DLD1 (cell line): Measurements from ENCODE around the gene GUCA2B.

Experiments used
- in situ Hi-C: cut with HindIII; loops from 2 replicates; pipeline ENCODE4 v1.10.0; 2017; ENCODE audit warnings: low sequenced_read_pairs

Gene GUCA2B

DNA sequence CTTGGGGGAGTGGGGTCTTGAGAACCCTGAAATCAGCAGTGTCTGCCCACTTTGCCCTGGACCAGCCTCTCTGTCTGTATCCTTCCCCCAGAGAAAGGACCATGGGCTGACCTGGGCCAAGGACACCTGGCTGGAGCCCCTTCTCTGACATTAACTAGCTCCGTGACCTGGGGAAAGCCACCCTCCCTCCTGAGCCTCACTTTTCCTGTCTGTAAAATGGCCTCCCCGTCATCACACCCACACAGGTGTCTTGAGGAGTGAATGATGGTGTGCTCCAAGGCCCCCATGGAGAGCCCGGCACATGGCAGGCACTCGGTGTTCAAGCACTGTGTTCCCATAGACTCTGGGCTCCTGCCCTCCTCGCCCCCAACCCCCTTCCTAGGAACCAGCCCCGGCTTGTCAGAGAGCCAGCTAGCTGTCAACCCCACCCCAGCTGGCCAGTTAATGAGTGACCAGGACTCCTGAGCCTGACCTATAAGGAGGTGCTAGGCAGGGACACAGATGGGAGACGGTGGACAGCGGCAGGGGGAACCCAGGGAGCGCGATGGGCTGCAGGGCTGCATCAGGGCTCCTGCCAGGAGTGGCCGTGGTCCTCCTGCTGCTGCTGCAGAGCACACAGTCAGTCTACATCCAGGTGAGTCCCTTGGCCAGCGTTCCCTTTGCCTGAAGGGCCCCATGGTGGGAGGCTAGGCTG is at the start of gene GUCA2B:
TSS of gene GUCA2B (plus strand) at position 504 of the 694 bp plus-strand sequence. CDS start at position 545, 41 bp downstream.
- in situ Hi-C loops: no loop called here

- in situ Hi-C loops: no loop called here
Measured at GRCh38 chr1:42105025-42105424, 48.2 kb upstream of the GUCA2B start.

DNA sequence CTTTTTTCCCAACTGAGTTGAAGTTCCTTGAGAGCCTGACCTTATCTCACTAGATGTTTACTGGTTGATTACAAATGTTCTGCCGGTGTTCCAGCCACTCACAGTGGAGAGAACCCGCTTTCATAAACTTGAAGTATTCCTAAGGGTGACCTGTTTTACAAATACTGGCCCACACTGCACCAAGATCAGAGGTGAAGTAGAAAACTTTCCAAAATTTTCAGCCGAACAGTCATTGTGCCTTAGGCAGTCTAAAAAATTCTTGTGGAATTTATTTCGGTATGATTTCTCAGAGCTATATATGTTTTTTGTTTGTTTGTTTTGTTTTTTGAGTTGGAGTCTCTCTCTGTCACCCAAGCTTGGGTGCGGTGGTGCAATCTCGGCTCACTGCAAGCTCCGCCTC is 44.9 kb upstream of the GUCA2B start:
- in situ Hi-C loops: no loop called here

- in situ Hi-C loops: no loop called here
Measured at GRCh38 chr1:42109600-42109999, 43.6 kb upstream of the GUCA2B start.

GRCh38 chr1:42114229-42114628 is 39.0 kb upstream of the GUCA2B start:
- in situ Hi-C loops: no loop called here

DNA sequence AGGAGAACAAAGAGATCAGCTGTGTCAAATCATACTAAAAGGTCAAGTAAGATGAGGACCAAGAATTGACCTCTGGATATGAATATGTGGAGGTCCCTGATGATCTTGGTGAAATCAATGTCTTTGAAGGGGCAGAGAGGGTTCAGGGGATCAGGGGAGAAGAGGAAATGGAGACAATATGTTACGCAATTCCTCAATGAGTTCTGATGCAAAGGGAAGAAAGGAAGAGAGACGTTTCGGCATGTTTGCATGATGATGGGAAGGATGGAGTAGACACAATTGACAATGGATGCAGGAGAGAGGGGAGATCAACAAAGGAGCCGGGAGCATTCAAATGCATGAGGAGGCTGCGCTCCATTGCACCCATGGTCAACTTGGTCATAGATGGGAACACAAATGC is 36.0 kb upstream of the GUCA2B start:
- in situ Hi-C loops: no loop called here

GRCh38 chr1:42118125-42118524 is 35.1 kb upstream of the GUCA2B start:
- in situ Hi-C loops: no loop called here

GRCh38 chr1:42122408-42122807 is 30.8 kb upstream of the GUCA2B start:
- in situ Hi-C loops: no loop called here

DNA sequence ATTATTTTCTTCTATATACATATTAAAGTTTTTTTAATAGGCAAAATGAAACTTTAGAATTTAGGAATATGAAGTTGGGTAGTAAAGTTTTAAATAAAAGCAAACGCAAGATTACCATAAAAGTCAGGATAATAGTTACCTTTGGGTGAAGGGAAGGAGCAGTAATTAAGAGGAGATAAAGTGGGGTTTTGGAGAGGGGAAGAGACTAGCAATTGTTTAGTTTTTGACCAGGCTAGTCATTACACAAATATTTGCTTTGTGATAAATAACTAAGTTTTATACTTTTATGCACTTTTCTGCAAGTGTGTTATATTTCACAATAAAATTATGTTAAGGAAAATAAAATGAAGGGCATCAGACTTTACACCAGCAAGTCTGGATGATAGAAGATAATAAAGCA is 27.7 kb upstream of the GUCA2B start:
- in situ Hi-C loops: no loop called here

- in situ Hi-C loops: no loop called here
Measured at GRCh38 chr1:42127767-42128166, 25.4 kb upstream of the GUCA2B start.

DNA sequence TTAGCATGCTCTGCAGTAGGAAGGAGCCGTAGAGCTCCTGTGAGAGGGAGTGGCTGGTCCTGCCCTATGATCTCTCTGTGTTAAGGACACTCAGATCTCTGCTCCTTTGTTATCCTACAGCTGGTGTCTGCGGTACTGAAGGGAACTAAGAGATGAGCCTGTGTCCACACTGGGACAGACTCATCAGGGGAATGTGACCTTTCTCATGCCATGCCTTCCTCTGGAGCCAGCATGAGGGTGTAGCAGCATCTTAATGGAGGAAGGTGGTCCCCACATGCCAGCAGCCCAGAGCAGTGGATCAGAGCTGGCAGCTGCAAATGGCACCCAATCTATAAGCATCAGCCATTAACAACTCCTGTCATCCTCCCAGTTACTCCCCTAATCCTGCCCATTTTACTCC is 24.7 kb upstream of the GUCA2B start:
- in situ Hi-C loops: no loop called here

GRCh38 chr1:42128964-42129363 is 24.2 kb upstream of the GUCA2B start:
- in situ Hi-C loops: no loop called here

- in situ Hi-C loops: no loop called here
Measured at GRCh38 chr1:42130061-42130660, 23.0 kb upstream of the GUCA2B start.

DNA sequence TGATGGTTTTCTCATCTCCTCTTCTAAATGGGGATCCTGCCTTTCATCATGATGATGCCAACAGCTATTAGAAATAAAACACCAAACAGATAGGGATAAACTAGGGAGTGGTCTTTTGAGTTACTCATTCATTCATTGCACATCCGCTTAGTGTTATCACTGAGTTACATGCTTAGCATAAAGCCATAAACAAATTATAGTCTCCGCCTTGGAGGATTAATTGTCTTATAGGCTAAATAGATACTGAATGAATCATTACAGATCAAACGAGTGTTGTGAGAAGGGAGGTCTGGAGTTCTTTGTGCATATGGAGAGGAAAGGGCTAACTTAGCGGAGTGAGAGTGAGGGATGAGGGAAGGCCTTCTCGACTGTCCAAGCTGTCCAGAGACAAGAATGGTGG is 19.8 kb upstream of the GUCA2B start:
- in situ Hi-C loops: no loop called here

GRCh38 chr1:42133809-42134526 is 19.2 kb upstream of the GUCA2B start:
- in situ Hi-C loops: no loop called here

- in situ Hi-C loops: no loop called here
Measured at GRCh38 chr1:42135426-42135825, 17.8 kb upstream of the GUCA2B start.

- in situ Hi-C loops: no loop called here
Measured at GRCh38 chr1:42136466-42136865, 16.7 kb upstream of the GUCA2B start.

- in situ Hi-C loops: no loop called here
Measured at GRCh38 chr1:42137766-42138165, 15.4 kb upstream of the GUCA2B start.

- in situ Hi-C loops: no loop called here
Measured at GRCh38 chr1:42138586-42138985, 14.6 kb upstream of the GUCA2B start.

DNA sequence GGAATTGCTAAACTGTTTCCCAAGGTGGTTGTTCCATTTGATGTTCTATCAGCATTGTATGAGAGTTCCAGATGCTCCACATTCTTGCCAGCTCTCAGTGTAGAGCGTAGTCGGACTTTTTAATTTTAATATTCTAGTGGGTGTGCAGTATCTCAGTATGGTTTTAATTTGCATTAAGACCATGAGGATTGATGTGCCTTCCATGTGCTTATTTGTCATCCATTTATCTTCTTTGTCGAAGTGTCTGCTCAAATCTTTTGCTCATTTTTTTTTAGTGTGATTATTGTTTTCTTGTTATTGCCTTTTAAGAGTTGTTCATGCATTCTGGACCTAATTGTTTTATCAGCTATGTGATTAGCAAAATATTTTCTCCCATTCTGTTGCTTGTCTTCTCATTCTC is 13.8 kb upstream of the GUCA2B start:
- in situ Hi-C loops: no loop called here

DNA sequence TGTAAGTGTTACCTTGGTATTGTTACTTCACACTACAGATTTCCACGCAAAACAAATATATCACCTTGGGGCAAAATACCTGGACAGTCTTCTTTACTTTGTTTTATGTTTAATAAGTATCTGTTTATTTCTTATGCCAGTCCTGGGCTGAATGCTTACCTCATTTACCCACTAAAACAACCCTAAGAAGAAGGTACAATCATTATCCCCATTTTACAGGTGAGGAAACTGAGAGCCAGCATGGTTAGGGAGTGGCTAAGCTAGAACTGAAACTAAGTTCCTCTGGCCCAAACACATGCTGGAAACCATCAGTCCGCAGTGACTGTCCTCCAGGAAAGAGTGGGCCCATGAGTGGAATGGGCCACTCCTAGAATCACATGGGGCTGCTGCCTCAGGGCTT is 13.0 kb upstream of the GUCA2B start:
- in situ Hi-C loops: no loop called here

DNA sequence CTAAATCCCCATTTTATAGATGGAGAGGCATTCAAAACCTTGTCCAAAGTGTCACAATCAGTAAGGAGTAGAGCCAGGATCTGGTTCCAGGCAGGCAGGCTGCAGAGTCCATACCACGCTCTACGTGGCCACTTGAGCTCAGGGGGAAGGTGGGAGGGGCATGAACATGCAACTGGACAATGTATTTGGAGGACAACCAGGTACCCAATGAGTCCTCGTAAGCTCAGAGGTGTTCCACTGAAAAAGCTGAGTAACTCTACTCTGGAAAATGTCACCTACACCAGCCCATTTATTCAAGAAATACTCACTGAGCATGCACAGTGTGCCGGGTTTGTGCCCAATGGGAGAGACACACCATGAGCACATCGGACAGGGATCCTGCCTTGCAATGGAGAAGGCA is 11.2 kb upstream of the GUCA2B start:
- in situ Hi-C loops: no loop called here
